PC-3 (cell line): Measurements from ENCODE around the gene KCNE2.

Source experiments
- EZH2 ChIP-seq: fragments of 300-600 bp; sonication (generic); IDR thresholded peaks from one replicate; pipeline ENCODE4 v1.6.1; 2017; ENCODE audit warnings: antibody characterized with exemption, mild to moderate bottlenecking, low read length; ENCODE audit not compliant: unreplicated experiment
- EZH2phosphoT487 ChIP-seq: fragments of 300-600 bp; sonication (generic); IDR thresholded peaks from 2 replicates; pipeline ENCODE4 v1.6.1; 2018; ENCODE audit warnings: mild to moderate bottlenecking, antibody characterized with exemption, low read length, borderline replicate concordance
- TF ChIP-seq, protein P1 (sequence below): fragments of 300-600 bp; sonication (generic); conservative IDR thresholded peaks from 2 replicates; pipeline ENCODE4 v1.5.1; 2017; ENCODE audit warnings: antibody characterized with exemption, low read depth, mild to moderate bottlenecking, low read length

DNA sequence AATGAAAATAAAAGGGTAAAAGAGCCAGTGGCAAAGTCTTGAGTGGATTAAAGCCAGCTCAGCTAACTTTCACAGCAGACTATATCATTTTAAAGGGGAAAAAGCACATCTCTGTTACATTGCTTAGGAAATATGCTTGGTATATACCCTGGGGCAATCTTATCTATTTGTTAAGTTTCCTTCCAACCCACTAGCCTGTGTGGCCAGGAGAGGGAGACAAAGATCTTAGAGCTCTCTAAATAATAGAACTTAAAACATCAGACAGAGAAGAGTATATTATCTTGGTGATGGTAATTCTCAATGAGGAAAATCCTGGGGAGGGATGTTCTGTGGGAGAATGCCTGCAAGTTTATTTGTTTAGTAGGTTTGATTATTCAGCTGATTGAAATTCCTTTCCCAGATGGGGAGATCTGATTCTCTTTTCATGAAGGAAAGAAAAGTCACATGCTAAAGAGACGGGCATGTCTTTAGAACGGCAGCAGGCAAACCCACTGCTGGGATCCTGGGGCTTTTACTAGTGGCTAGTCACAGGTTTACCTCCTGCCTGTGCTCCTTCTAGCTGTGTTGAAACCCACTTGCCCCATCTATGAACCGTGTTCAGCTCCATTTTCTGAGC lies 3.6 kb downstream of the KCNE2 start:
- TF ChIP-seq, protein P1, sequence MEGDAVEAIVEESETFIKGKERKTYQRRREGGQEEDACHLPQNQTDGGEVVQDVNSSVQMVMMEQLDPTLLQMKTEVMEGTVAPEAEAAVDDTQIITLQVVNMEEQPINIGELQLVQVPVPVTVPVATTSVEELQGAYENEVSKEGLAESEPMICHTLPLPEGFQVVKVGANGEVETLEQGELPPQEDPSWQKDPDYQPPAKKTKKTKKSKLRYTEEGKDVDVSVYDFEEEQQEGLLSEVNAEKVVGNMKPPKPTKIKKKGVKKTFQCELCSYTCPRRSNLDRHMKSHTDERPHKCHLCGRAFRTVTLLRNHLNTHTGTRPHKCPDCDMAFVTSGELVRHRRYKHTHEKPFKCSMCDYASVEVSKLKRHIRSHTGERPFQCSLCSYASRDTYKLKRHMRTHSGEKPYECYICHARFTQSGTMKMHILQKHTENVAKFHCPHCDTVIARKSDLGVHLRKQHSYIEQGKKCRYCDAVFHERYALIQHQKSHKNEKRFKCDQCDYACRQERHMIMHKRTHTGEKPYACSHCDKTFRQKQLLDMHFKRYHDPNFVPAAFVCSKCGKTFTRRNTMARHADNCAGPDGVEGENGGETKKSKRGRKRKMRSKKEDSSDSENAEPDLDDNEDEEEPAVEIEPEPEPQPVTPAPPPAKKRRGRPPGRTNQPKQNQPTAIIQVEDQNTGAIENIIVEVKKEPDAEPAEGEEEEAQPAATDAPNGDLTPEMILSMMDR, result peak; percentile 86
- TF ChIP-seq EZH2, result no peak
- no peak for TF ChIP-seq EZH2phosphoT487
